ENCODE data around the gene HEPN1.

HEPN1 gene

DNA sequence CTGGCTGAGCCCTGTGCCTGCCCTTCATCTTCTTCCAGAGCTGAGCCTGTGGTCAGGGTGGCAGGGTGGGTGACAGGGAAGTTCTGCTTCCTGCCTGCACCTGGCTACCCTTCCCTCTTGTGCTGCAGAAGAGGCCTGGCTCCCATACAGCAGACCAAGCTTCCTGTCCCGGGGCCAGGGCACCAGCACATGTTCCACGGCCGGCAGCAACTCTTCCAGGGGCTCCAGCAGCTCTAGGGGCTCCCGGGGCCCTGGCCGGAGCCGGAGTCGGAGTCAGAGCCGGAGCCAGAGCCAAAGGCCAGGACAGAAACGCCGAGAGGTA lies 38.8 kb upstream of the HEPN1 start:
- Histone ChIP-seq H3K27me3 (peaks cover 0 to 7% (median 0%) of the 10 kb centered on the region in 11 experiments; a peak in 7 of 22 replicates), H3K4me1 (peaks cover 43 to 76% (median 64%) of the 10 kb centered on the region in 10 experiments), H3K4me2 (peak overlapping the region; percentile 21 to 98 (median 71); a peak in 21 of 22 replicates), H4K20me1 (no peaks in the 10 kb centered on the region), H3K9me3 (replicated peaks in 1 of 11) (no peaks in the 10 kb centered on the region), H3K9ac (no peak overlapping the region), H3K36me3 (no peaks in the 10 kb centered on the region), H3K4me3 (no peak overlapping the region), H3K27ac (no peak overlapping the region)
- no peak for TF ChIP-seq Cebpa-rat (IDR thresholded peaks at IDR 0.05)

GRCh38 chr11:124880958-124881357 lies 38.1 kb upstream of the HEPN1 start:
- Histone ChIP-seq H3K9ac (no peak overlapping the region), H4K20me1 (no peaks in the 10 kb centered on the region), H3K4me2 (peak overlapping the region in 3 of 11 experiments; percentile 71 to 98 (median 83); a peak in 2 of 22 replicates), H3K36me3 (no peaks in the 10 kb centered on the region), H3K4me1 (peaks cover 36 to 69% (median 60%) of the 10 kb centered on the region in 10 experiments), H3K27me3 (peaks cover 0 to 1% (median 0%) of the 10 kb centered on the region in 11 experiments; a peak in 4 of 22 replicates), H3K4me3 (no peak overlapping the region), H3K27ac (no peak overlapping the region), H3K9me3 (replicated peaks in 1 of 11) (no peaks in the 10 kb centered on the region)
- no peak for TF ChIP-seq Cebpa-rat (IDR thresholded peaks at IDR 0.05)

DNA sequence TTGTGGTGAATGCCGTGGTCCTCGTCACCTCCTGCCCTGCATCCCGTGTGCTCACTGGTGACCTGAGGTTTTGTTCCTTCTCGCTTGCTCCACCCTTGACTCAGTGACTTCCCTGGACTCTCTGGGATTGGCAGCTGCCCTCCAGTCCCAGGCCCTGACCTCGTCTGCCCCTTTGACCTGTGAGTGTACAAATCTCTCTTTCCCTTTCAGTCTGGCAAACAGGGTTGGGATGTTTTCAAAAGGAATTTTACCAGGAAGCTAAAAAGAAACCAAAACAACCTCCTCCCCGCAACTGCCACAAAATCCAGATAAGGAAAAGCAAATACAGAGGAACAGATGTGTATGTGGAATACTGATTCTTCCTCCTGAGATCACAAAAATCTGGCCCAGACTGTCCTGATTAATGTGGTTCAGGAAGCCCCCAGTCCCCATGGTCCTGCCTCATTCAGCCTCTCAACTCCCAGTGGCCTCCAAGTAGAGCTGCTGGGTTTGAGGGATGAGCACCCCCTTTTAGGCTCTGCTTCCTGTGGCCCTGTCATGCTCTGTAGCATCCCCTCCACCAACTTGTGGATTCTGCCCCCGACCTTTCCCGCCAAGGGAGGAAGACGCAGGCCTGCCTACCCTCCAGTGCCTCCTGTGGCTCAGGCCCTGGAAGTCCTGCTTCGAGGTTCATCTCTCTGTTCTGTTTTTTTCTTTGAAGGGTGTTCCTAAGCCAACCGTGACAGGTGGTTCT lies 36.5 kb upstream of the HEPN1 start:
- TF ChIP-seq Cebpa-rat (IDR thresholded peaks at IDR 0.05): no peak
- Histone ChIP-seq H3K9ac (peak overlapping the region in 3 of 11 experiments; percentile 20 to 21 (median 20); a peak in 4 of 22 replicates), H3K4me2 (peak overlapping the region; percentile 60 to 83 (median 74)), H4K20me1 (no peaks in the 10 kb centered on the region), H3K9me3 (replicated peaks in 1 of 11) (no peaks in the 10 kb centered on the region), H3K36me3 (no peaks in the 10 kb centered on the region), H3K27me3 (no peaks in the 10 kb centered on the region), H3K27ac (peak overlapping the region in 5 of 11 experiments; percentile 19 to 38 (median 25); a peak in 7 of 22 replicates), H3K4me3 (no peak overlapping the region; a peak in 1 of 20 replicates), H3K4me1 (peaks cover 28 to 58% (median 50%) of the 10 kb centered on the region in 10 experiments)

DNA sequence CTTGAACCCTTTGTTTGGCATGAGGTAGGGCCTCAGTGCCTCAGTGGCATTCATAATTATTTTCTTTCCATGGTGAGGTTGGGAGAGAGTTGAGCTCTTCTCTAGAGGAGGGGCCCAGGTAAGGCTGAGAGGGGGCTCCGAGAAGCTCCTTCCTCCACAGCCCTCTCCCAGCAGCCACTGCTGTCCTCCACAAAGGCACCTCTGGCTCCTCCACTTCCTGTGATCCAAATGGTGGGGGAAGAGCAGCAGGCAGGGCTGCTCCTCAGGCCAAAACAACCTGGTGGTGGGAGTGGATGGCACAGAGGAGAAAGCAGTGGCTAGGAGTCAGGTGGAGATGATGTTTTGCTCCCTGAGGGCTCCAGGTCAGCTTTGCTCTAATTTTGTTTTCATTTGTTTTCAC lies 34.7 kb upstream of the HEPN1 start:
- peak overlapping the region in 3 of 11 experiments; percentile 8 to 83 (median 80); a peak in 2 of 22 replicates for H3K4me2 ChIP-seq
- no peak for TF ChIP-seq Cebpa-rat (IDR thresholded peaks at IDR 0.05)
- H4K20me1 ChIP-seq: no peaks in the 10 kb centered on the region
- peaks cover 31 to 46% (median 38%) of the 10 kb centered on the region in 10 experiments for H3K4me1 ChIP-seq
- H3K9me3 ChIP-seq (replicated peaks in 1 of 11): no peaks in the 10 kb centered on the region
- no peak overlapping the region for H3K4me3 ChIP-seq
- no peaks in the 10 kb centered on the region for H3K36me3 ChIP-seq
- no peak overlapping the region for H3K27ac ChIP-seq
- no peaks in the 10 kb centered on the region for H3K27me3 ChIP-seq
- no peak overlapping the region for H3K9ac ChIP-seq

GRCh38 chr11:124884869-124885479 lies 34.1 kb upstream of the HEPN1 start:
- no peaks in the 10 kb centered on the region for H3K9me3 ChIP-seq (replicated peaks in 1 of 11)
- H3K4me1 ChIP-seq: peaks cover 25 to 46% (median 34%) of the 10 kb centered on the region in 10 experiments
- H4K20me1 ChIP-seq: peaks cover 0 to 4% (median 0%) of the 10 kb centered on the region in 11 experiments; a peak in 1 of 22 replicates
- H3K9ac ChIP-seq: no peak overlapping the region
- no peaks in the 10 kb centered on the region for H3K27me3 ChIP-seq
- no peak overlapping the region for H3K27ac ChIP-seq
- H3K36me3 ChIP-seq: no peaks in the 10 kb centered on the region
- H3K4me3 ChIP-seq: no peak overlapping the region
- TF ChIP-seq Cebpa-rat (IDR thresholded peaks at IDR 0.05): no peak
- 0 out of 22 replicates have a peak overlapping the region, but pooled peaks of 1 of the 11 experiments have one; percentile 8 for H3K4me2 ChIP-seq

DNA sequence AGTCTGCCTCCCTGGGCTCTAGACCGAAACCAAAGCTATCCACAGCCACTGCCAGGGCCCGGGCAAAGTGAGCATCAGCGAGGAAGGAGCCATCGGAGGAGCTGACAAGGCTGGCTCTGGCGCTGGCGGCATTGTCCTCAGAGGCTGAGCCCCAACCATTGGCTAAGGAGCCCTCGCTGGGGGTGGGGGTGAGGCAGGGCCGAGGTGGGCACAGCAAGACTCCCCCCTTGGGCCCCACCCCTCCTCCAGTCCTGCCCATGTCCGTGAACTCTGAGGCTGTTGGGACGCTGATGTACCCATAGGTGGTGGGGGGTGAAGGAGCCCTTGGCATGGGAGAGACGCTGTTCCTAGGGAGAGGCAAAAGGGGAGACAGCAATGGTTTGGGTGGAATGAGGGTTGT lies 32.6 kb upstream of the HEPN1 start:
- Histone ChIP-seq H3K4me1 (peaks cover 19 to 40% (median 33%) of the 10 kb centered on the region in 10 experiments), H3K4me3 (no peak overlapping the region), H3K36me3 (no peaks in the 10 kb centered on the region), H3K4me2 (no peak overlapping the region), H3K27ac (no peak overlapping the region), H3K9ac (no peak overlapping the region), H3K27me3 (no peaks in the 10 kb centered on the region), H3K9me3 (replicated peaks in 1 of 11) (no peaks in the 10 kb centered on the region), H4K20me1 (peaks cover 0 to 4% (median 0%) of the 10 kb centered on the region in 11 experiments; a peak in 1 of 22 replicates)
- no peak for TF ChIP-seq Cebpa-rat (IDR thresholded peaks at IDR 0.05)

- TF ChIP-seq Cebpa-rat (IDR thresholded peaks at IDR 0.05): no peak
- no peak overlapping the region for H3K4me3 ChIP-seq
- H3K9me3 ChIP-seq (replicated peaks in 1 of 11): no peaks in the 10 kb centered on the region
- no peak overlapping the region for H3K9ac ChIP-seq
- H3K4me2 ChIP-seq: no peak overlapping the region
- H3K27ac ChIP-seq: no peak overlapping the region
- H4K20me1 ChIP-seq: peaks cover 0 to 4% (median 0%) of the 10 kb centered on the region in 11 experiments; a peak in 1 of 22 replicates
- no peaks in the 10 kb centered on the region for H3K36me3 ChIP-seq
- peaks cover 17 to 44% (median 30%) of the 10 kb centered on the region in 10 experiments for H3K4me1 ChIP-seq
- no peaks in the 10 kb centered on the region for H3K27me3 ChIP-seq
Measured at GRCh38 chr11:124886978-124887666, 31.9 kb upstream of the HEPN1 start.

DNA sequence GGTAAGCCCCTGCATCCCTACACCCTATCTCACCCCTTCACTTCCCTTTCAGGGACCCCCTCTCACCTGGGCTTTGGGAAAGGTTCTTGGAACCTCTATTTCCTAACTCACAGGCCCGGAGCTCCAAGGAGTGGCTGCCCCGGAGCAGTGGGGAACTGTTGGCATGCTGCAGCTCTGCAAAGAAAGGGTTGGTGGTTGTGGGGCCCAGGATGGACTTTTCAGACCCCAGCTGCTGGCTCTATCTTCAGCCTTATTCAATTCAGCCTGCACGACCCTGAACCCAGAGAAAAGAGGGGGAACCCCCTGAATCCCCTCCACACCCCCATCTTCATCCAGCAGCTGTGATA lies 31.4 kb upstream of the HEPN1 start:
- Histone ChIP-seq H3K27me3 (no peaks in the 10 kb centered on the region), H3K36me3 (no peaks in the 10 kb centered on the region), H3K4me2 (no peak overlapping the region), H3K4me1 (peaks cover 12 to 38% (median 25%) of the 10 kb centered on the region in 10 experiments), H4K20me1 (peaks cover 0 to 4% (median 0%) of the 10 kb centered on the region in 11 experiments; a peak in 1 of 22 replicates), H3K9ac (no peak overlapping the region), H3K4me3 (no peak overlapping the region), H3K27ac (no peak overlapping the region), H3K9me3 (replicated peaks in 1 of 11) (no peaks in the 10 kb centered on the region)
- no peak for TF ChIP-seq Cebpa-rat (IDR thresholded peaks at IDR 0.05)

Measured in BLaER1 treated with 17β-estradiol and CSF1 and Interleukin-3, amounts not matched to agents 10 nM and 100 nM (cell line).